ENCODE data around the gene SP2.

Gene SP2

GRCh38 chr17:47897561-47897960 lies 1.5 kb downstream of the SP2 start:
- Histone ChIP-seq H3K36me3 (ENCODE audit: control insufficient read depth in 1 of 2, insufficient read depth in 2 of 2, low read length in 2 of 2) (no peaks in the 10 kb centered on the region), H3K9me3 (ENCODE audit: insufficient read depth, low read depth, low read length) (no peaks in the 10 kb centered on the region), H3K9ac (ENCODE audit: low read length) (no peak overlapping the region), H3K18ac (ENCODE audit: low read length) (no peak overlapping the region), H3K4ac (ENCODE audit: low read depth, low read length) (no peak overlapping the region), H3K79me2 (ENCODE audit: control insufficient read depth, insufficient read depth, low read length, poor library complexity) (peaks cover 8% of the 10 kb centered on the region), H3K4me3 (ENCODE audit: low read depth, low read length) (no peak overlapping the region), H2AK5ac (ENCODE audit: low read length) (no peak overlapping the region), H3K23ac (ENCODE audit: low read length) (no peak overlapping the region), H4K8ac (ENCODE audit: low read depth, low read length) (no peak overlapping the region), H4K91ac (ENCODE audit: low read depth, low read length) (no peak overlapping the region), H3K27ac (ENCODE audit: low read depth, low read length) (no peak overlapping the region), H3K14ac (ENCODE audit: low read length) (no peak overlapping the region), H3K4me2 (ENCODE audit: low read length) (peak overlapping the region; percentile 17), H3K4me1 (ENCODE audit: control insufficient read depth in 1 of 2, insufficient read depth in 2 of 2, low read length in 2 of 2) (peaks cover 0 to 3% of the 10 kb centered on the region in 2 experiments), H2BK120ac (ENCODE audit: insufficient read depth, low read length, poor library complexity) (no peak overlapping the region), H2BK12ac (ENCODE audit: low read length) (no peak overlapping the region), H2BK5ac (ENCODE audit: low read depth, low read length, poor library complexity) (no peak overlapping the region), H3K79me1 (ENCODE audit: low read length) (peaks cover 10% of the 10 kb centered on the region), H2AFZ (ENCODE audit: insufficient read depth, low read length, poor library complexity) (no peak overlapping the region), H3K27me3 (ENCODE audit: insufficient read depth, low read length) (no peaks in the 10 kb centered on the region), H4K12ac (ENCODE audit: low read depth, low read length) (no peak overlapping the region)
- DNase-seq, result no peak
- no CpG with 5 or more reads among the region's 5 CpGs for WGBS (ENCODE audit: extremely low coverage, insufficient coverage, insufficient read length)

GRCh38 chr17:47898241-47898640 lies 2.2 kb downstream of the SP2 start:
- H3K9me3 ChIP-seq (ENCODE audit: insufficient read depth, low read depth, low read length), result no peaks in the 10 kb centered on the region
- no peak overlapping the region for H4K12ac ChIP-seq (ENCODE audit: low read depth, low read length)

DNA sequence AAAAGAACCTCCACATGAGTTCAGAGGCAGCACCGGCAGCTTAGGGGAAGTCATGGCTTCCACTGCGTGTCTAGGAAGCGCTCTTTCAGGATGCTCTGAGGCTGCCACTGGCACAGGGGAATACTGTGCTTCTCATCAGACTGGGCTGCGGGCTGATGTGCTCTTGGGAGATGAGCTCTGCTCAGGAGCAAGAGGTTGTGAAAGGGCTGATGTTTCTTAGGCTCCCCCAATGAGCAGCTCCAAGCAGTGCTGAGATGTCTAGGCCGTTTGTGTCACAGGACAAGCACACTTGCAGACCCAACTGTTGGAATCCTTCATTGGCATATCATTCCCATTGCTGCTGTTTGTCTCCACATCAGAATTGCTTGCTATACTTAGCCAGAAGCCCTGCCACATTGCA lies 3.6 kb downstream of the SP2 start:
- Histone ChIP-seq H3K79me2 (ENCODE audit: control insufficient read depth, insufficient read depth, low read length, poor library complexity) (peaks cover 8% of the 10 kb centered on the region), H2BK12ac (ENCODE audit: low read length) (no peak overlapping the region), H3K27me3 (ENCODE audit: insufficient read depth, low read length) (no peaks in the 10 kb centered on the region), H4K91ac (ENCODE audit: low read depth, low read length) (no peak overlapping the region), H3K79me1 (ENCODE audit: low read length) (peaks cover 10% of the 10 kb centered on the region), H3K4me2 (ENCODE audit: low read length) (no peak overlapping the region), H3K4ac (ENCODE audit: low read depth, low read length) (no peak overlapping the region), H3K14ac (ENCODE audit: low read length) (no peak overlapping the region), H2AK5ac (ENCODE audit: low read length) (no peak overlapping the region), H2BK120ac (ENCODE audit: insufficient read depth, low read length, poor library complexity) (no peak overlapping the region), H3K9ac (ENCODE audit: low read length) (no peak overlapping the region), H2BK5ac (ENCODE audit: low read depth, low read length, poor library complexity) (no peak overlapping the region), H3K23ac (ENCODE audit: low read length) (no peak overlapping the region), H3K4me3 (ENCODE audit: low read depth, low read length) (no peak overlapping the region), H3K27ac (ENCODE audit: low read depth, low read length) (no peak overlapping the region), H4K8ac (ENCODE audit: low read depth, low read length) (no peak overlapping the region), H3K4me1 (ENCODE audit: control insufficient read depth in 1 of 2, insufficient read depth in 2 of 2, low read length in 2 of 2) (peaks cover 4 to 8% of the 10 kb centered on the region in 2 experiments), H4K12ac (ENCODE audit: low read depth, low read length) (no peak overlapping the region), H3K36me3 (ENCODE audit: control insufficient read depth in 1 of 2, insufficient read depth in 2 of 2, low read length in 2 of 2) (no peaks in the 10 kb centered on the region), H3K18ac (ENCODE audit: low read length) (no peak overlapping the region), H3K9me3 (ENCODE audit: insufficient read depth, low read depth, low read length) (no peaks in the 10 kb centered on the region), H2AFZ (ENCODE audit: insufficient read depth, low read length, poor library complexity) (no peak overlapping the region)
- no peak for DNase-seq
- WGBS (ENCODE audit: extremely low coverage, insufficient coverage, insufficient read length), result no CpG with 5 or more reads among the region's 5 CpGs

More at GRCh38 chr17:47898241-47898640, 2.2 kb downstream of the SP2 start:
- Histone ChIP-seq H3K27me3 (ENCODE audit: insufficient read depth, low read length) (no peaks in the 10 kb centered on the region), H4K8ac (ENCODE audit: low read depth, low read length) (no peak overlapping the region), H3K27ac (ENCODE audit: low read depth, low read length) (no peak overlapping the region), H3K79me2 (ENCODE audit: control insufficient read depth, insufficient read depth, low read length, poor library complexity) (peaks cover 8% of the 10 kb centered on the region), H3K18ac (ENCODE audit: low read length) (no peak overlapping the region), H3K79me1 (ENCODE audit: low read length) (peaks cover 10% of the 10 kb centered on the region), H3K23ac (ENCODE audit: low read length) (no peak overlapping the region), H2AFZ (ENCODE audit: insufficient read depth, low read length, poor library complexity) (no peak overlapping the region), H3K4me3 (ENCODE audit: low read depth, low read length) (no peak overlapping the region), H3K14ac (ENCODE audit: low read length) (no peak overlapping the region), H3K4me2 (ENCODE audit: low read length) (no peak overlapping the region), H3K4me1 (ENCODE audit: control insufficient read depth in 1 of 2, insufficient read depth in 2 of 2, low read length in 2 of 2) (peaks cover 0 to 3% of the 10 kb centered on the region in 2 experiments), H3K4ac (ENCODE audit: low read depth, low read length) (no peak overlapping the region), H3K36me3 (ENCODE audit: control insufficient read depth in 1 of 2, insufficient read depth in 2 of 2, low read length in 2 of 2) (no peaks in the 10 kb centered on the region), H4K91ac (ENCODE audit: low read depth, low read length) (no peak overlapping the region), H2BK120ac (ENCODE audit: insufficient read depth, low read length, poor library complexity) (no peak overlapping the region), H2AK5ac (ENCODE audit: low read length) (no peak overlapping the region), H2BK12ac (ENCODE audit: low read length) (no peak overlapping the region), H3K9ac (ENCODE audit: low read length) (no peak overlapping the region), H2BK5ac (ENCODE audit: low read depth, low read length, poor library complexity) (no peak overlapping the region)
- DNase-seq, result peak in 1 of 2 donors; percentile 11

GRCh38 chr17:47901423-47901822 lies 5.4 kb downstream of the SP2 start:
- no peak overlapping the region for H3K14ac ChIP-seq (ENCODE audit: low read length)
- H2AFZ ChIP-seq (ENCODE audit: insufficient read depth, low read length, poor library complexity), result no peak overlapping the region
- H3K79me1 ChIP-seq (ENCODE audit: low read length), result peaks cover 5% of the 10 kb centered on the region
- no peak overlapping the region for H3K18ac ChIP-seq (ENCODE audit: low read length)
- no peak overlapping the region for H3K9ac ChIP-seq (ENCODE audit: low read length)
- no peak overlapping the region for H2AK5ac ChIP-seq (ENCODE audit: low read length)
- H3K4me3 ChIP-seq (ENCODE audit: low read depth, low read length), result no peak overlapping the region
- H3K4me1 ChIP-seq (ENCODE audit: control insufficient read depth in 1 of 2, insufficient read depth in 2 of 2, low read length in 2 of 2), result peaks cover 9 to 14% of the 10 kb centered on the region in 2 experiments
- WGBS (ENCODE audit: extremely low coverage, insufficient coverage, insufficient read length), result no CpG with 5 or more reads among the region's 7 CpGs
- no peak overlapping the region for H3K23ac ChIP-seq (ENCODE audit: low read length)
- no peaks in the 10 kb centered on the region for H3K27me3 ChIP-seq (ENCODE audit: insufficient read depth, low read length)
- no peak overlapping the region for H2BK5ac ChIP-seq (ENCODE audit: low read depth, low read length, poor library complexity)
- no peak overlapping the region for H2BK12ac ChIP-seq (ENCODE audit: low read length)
- H3K27ac ChIP-seq (ENCODE audit: low read depth, low read length), result no peak overlapping the region
- H2BK120ac ChIP-seq (ENCODE audit: insufficient read depth, low read length, poor library complexity), result no peak overlapping the region
- no peak overlapping the region for H4K12ac ChIP-seq (ENCODE audit: low read depth, low read length)
- H3K79me2 ChIP-seq (ENCODE audit: control insufficient read depth, insufficient read depth, low read length, poor library complexity), result peaks cover 3% of the 10 kb centered on the region
- H3K9me3 ChIP-seq (ENCODE audit: insufficient read depth, low read depth, low read length), result no peaks in the 10 kb centered on the region
- no peak overlapping the region for H3K4me2 ChIP-seq (ENCODE audit: low read length)
- H3K36me3 ChIP-seq (ENCODE audit: control insufficient read depth in 1 of 2, insufficient read depth in 2 of 2, low read length in 2 of 2), result no peaks in the 10 kb centered on the region
- DNase-seq, result no peak
- H3K4ac ChIP-seq (ENCODE audit: low read depth, low read length), result no peak overlapping the region
- no peak overlapping the region for H4K91ac ChIP-seq (ENCODE audit: low read depth, low read length)
- no peak overlapping the region for H4K8ac ChIP-seq (ENCODE audit: low read depth, low read length)

Measured in trophoblast cell (in vitro differentiated cells and primary cell).